GM19099 (cell line): ENCODE measurements around the gene MMAB.

Source experiments
- POLR2A ChIP-seq: IDR thresholded peaks from 3 replicates; pipeline ENCODE4 v1.6.1; 2011; ENCODE audit warnings: low read depth; ENCODE audit not compliant: insufficient read length; ENCODE audit errors: extremely low read depth

Gene MMAB

DNA sequence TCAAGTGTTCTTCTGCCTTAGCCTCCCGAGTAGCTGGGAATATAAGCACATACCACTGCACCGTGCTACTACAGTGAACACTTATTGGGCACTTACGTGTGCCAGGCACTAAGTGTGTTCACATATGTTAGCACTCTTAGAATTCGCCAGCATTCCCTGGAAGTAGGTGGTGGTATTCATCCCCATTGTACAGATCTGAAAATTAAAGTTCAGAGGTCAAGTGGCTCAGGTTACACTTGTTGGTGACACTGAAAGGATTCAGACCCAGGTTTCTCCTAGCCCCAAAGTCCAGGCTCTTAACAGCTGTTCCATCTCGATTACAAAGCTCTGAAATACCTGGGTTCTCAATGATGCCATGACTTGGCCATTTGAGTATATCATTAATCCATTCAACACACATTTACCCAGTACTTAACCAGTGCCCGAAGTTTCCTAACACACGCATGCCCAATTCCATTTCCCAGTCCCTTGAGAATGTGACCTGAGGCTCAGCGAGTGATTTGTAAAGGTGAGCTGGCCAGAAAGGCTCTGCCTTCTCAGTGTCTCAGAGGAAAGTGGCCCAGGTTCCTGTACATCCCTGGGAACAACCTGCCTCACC, 5.1 kb upstream of the MMAB start:
- TF ChIP-seq POLR2A: no peak

DNA sequence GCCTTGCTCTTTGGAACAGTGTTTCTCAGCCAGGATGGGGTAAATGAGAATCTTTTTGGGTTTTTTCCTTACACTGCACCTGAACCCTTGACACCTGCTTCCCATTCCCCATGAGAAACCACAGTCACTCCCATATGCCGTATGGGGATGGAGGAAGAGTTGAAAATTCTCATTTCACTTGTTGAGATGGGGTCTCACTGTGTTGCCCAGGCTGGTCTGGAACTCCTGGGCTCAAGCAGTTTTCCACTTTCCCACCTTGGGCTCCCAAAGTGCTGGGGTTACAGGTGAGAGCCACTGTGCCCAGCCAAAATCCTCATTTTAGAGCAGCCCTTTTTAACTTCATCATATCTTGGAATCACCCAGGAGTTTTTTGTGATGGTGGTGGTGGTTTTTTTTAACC, 4.0 kb upstream of the MMAB start:
- no peak for TF ChIP-seq POLR2A

DNA sequence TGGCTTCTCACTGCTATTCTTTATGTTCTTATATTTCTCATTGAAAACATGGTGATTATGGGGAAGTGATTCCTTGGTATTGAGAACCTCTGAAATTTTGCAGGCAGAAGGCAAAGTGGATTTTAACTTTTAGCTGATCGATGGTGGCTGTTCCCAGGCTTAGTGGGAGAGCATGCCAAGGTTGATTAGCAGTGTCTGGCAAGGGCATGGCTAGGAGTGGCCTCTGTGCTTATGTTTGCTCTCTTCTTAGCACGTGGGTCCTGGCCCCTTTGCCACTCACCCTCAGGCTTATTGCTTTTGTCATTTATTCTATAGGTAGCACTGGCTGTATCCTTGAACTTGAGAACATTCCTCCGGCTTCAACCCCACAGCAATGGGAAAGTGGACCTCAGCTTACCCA, 2.4 kb upstream of the MMAB start:
- TF ChIP-seq POLR2A: no peak

DNA sequence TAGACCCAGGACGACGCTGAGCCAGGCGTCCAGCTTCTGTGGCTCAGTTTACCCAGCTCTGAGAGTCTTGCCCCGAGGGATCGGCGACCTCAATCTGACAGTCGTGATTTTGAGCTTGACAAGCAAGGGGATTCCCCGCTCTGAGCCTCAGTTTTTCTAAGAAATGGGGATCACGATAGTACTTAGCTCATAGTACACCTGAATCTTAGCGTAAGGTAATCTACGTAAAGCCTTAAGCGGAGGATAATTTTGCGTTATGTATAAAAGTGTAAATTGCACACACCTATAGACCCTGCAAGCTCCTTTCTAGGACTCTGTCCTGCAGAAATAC, 575 bp upstream of the MMAB start:
- TF ChIP-seq POLR2A: no peak

DNA sequence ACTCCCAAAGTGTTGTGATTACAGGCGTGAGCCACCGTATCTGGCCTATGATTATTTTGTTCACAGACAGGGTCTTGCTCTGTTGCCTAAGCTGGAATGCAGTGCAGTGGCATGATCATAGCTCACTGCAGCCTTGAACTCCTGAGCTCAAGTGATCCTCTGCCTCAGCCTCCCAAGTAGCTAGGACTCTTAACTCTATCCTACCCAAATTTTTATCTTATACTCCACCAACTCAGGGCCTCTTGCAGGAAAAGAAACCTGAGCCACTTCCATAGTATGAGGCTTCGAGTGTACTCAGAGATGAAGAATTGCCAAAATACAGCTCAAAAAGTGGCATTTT, 828 bp downstream of the MMAB start:
- no peak for TF ChIP-seq POLR2A

DNA sequence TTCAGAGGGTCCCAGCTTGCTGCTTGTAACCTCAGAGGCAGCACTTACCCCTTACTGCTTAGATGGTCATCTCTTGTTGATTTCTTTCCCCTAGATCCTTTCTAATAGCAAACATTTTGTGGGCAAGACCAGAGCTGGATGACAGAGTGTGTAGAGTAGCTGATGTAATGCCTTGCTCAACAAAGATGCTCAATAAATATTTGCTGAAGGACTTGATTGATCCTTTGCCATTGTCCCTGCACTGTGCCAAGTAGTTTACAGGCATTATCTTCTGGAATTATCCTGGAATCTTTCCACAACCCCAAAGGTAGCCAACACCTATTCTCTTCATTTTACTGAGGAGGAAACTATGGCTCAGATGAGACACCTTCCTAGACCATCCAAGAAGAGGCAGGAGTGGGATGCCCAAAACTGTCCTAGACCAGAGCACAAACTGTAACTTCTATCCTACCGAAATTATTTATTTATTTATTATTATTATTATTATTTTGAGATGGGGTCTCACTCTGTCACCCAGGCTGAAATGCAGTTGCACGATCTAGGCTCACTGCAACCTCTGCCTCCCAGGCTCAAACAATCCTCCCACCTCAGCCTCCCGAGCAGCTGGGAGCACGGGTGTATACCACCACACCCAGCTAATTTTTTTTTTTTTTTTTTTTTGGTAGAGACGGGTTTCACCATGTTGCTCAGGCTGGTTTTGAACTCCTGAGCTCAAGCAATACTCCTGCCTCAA, 1.4 kb downstream of the MMAB start:
- TF ChIP-seq POLR2A: no peak

DNA sequence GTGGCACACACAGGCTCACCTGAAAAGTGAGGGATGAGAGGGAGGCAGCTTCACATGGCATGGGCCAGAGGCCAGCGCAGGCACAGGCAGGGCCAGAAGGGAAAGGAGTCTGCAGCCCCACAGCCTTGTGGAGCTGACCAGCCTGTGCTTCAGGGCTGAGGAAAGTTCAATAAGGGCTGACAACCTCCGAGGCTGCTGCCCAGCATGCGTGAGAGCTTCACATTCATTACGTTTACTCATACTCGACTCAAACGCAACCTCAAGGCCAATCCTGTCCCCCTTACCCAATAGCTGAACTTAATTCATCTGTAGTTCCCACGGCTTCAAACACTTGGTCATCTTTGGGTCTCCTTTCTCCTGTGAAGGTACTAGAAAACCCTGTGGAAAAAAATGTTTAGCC, 4.8 kb downstream of the MMAB start:
- TF ChIP-seq POLR2A: no peak

DNA sequence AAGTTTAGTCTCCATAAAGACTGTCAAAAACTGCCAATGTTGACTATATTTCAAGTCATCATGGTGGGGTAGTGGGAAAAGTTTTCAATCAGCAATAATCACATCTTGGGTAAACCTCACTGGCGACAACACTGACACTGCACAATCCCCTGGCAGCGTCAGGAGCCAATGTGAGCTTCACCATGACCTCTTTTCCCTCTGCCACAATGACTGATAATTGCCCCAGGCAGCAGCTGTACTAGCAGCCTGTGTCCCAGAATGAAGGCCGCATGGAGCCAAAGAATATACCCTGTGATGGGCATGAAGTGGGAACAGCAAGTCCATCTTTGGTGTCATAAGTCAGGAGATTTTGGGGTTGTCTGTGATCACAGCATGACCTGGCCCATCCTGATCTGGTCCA, 5.3 kb downstream of the MMAB start:
- no peak for TF ChIP-seq POLR2A

DNA sequence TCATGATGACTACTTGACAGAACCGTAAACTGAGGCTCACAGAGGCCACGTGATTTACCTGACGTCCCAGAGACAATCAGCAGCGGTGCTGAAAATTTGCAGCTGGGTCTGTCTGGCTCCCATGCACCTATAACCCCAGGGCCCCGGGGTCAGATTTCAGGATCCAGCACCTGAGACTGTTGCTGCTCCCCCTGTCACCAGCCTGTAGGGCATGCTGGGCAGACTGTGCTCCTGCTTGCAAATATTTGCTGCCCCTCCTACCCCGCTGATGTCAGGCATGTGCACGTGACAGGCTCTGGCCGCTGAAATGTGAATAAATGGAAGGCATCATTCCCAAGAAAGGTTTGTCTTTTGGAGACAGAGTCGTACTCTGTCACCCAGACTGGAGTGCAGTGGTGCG, 6.0 kb downstream of the MMAB start:
- TF ChIP-seq POLR2A: no peak

DNA sequence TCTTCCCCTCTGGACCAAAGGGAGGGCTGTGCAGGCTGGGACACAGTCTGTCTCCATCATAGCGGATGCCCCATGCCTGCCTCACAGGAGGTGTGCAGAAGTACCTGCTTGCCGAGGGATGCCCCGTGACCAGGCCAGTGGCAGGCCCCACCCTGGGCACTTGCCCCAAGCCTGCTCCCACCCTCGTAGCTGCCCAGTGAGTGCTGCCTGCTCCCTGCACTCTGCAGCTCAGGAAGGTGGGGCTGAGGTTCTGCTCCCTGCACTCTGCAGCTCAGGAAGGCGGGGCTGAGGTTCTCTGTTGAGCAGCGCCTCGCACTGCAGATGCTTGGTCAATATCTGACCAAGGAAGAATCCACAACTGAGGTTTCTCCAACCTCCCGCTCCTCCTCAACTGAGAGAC, 6.9 kb downstream of the MMAB start:
- TF ChIP-seq POLR2A: no peak

DNA sequence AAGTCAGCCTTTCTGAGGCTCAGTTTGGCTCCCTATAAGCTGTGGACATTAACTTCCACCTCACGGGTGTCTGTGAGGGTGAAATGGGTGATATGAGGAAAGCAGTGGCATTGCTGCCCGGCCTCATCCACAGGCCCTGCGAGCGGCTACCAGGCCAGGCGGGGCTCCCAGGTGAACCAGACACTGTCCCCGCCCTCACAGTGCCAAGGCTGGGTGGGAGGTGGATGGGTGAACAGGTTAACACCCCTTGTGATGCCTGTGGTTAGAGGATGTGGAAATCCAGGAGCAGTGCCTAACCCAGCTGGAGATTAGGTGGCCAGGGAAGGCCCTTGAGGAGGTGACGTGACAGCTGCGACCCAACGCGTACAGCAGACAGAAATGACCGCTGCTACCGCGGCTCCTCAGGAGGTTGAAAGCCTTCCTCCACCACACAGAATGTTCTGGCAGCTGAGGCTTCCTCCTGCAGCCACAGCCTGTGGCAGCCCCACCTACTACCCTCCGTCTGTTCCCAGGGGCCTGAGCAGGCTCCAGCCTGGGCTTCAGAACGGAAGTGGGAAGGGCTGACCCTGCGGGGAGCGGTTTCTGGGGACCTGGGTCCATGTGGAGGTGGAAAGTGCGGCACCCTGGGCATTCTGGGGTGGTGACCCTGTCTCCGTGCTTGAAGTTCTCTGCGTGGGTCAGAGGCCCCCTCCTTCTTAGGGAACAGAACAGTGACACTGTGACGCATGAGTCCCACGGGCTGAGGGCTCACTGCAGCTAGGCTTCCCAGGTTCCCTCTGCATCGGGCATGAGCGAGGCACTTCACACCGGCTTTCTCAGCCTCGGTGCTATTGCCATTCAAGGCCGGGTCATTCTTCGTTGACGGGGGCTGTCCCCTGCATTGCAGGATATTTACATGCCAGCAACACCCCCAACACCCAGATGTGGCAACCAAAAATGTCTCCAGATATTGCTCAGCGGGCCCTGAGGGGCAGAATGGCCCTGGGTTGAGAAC, 9.7 kb downstream of the MMAB start:
- no peak for TF ChIP-seq POLR2A

DNA sequence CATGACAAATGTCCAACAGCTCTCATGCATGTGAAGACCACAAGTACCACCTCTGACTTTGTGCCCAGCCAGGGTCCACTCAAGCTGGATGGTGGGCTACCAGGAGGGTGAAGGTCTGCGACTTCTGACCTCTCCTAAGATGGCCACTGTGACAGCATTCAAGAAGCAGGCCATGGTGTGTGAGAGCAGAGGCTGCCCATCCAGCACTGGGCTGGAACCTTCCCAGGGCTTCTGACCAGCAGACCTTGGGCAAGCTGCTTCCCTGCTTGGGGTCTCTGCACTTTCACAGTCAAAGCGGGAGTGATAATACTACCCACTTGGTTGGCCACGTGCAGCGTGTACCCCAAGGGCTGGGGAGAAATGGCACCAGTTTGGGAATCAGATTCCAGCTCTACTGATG, 10.4 kb downstream of the MMAB start:
- no peak for TF ChIP-seq POLR2A

DNA sequence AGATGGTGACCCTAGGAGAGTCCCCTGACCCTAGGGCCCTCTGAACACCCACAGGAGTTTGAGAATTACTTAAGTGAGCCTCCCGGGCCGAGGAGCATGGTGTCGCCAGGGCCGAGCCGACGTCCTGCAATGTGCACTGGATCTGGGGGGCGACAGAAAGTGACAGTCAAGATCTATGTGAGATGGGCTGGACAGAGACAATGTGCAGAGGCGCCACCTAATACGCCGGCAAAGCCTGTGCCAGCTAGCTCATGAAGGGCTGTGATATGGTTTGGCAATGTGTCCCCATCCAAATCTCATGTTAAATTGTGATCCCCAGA, 11.6 kb downstream of the MMAB start:
- no peak for TF ChIP-seq POLR2A

DNA sequence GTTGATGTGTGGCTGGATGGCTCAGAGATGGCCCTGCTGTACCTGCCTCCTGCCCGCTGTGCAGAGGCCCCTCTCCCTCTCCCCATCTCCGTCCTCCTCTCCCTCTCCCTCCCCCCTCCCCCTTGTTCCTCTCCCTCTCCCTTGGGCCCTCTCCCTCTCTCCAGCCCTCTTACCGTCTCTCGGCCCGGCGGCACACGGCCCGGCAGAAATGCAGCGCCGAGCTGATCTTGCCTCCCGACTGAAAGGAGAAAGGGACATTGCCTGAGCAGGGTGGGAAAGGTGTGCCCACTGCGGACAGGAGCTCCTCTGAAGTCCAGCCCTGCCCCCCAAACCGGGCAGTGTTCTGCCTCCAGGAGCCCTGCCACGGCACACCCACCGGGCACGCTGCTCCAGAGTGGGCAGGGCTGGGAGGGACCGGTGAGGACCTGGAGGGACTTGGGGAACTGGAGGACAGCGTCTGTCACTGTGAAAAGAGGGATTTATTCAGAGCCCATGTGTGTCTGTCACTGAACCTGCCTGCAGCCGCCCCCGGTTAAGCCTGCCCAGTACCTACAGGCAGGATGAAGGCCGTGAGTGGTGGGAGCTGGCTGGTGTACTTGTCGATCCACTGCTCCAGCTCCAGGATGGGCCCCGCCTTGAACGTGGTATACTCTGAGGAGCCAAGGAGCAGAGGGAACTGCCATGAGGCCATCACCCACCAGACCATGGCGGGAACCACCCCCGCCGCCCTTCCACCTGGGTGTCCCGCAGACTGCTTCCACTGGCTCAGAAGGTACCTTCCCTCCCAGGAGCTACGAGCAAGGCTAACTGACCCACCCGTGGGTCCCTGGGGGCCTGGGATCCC, 12.2 kb downstream of the MMAB start:
- TF ChIP-seq POLR2A: no peak

DNA sequence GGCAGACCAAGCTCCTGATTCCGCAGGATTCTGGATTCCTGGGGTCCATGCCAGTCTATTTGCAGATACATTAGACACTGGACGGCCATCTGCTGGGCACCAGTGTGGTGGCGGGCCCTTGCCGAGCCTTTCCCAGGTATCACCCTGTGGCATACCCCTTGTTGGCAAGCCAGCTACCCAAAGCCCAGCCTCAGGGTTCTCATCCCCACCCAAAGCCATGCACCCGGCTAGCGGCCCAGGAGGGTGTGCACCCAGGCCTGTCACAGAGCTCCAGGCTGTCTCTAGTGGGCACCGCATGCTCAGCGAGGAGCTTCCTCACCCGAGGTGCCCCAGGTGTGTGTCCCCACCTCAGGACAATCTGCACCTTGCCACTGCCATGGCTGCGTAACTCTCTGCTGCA, 13.7 kb downstream of the MMAB start:
- no peak for TF ChIP-seq POLR2A

DNA sequence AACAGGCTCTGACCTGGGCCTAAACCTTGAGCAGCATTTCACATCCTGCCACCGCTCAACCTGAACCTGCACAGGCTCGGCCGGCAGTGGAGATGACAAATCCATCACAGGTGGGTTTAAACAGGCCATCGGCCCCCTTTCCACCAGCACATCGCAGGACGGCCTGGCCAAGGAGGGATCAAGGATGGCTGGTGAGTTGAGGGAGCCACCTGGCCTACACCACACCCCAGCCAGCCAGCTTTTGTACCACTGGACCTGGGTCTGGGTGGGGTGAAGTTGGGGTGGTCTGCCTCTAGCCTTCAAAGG, 14.2 kb downstream of the MMAB start:
- TF ChIP-seq POLR2A: no peak
